ENCODE results near the gene ZC3H7A.
A peak's percentile ranks its signal among the peaks of the same experiment; 100 is the strongest.

ZC3H7A gene

DNA sequence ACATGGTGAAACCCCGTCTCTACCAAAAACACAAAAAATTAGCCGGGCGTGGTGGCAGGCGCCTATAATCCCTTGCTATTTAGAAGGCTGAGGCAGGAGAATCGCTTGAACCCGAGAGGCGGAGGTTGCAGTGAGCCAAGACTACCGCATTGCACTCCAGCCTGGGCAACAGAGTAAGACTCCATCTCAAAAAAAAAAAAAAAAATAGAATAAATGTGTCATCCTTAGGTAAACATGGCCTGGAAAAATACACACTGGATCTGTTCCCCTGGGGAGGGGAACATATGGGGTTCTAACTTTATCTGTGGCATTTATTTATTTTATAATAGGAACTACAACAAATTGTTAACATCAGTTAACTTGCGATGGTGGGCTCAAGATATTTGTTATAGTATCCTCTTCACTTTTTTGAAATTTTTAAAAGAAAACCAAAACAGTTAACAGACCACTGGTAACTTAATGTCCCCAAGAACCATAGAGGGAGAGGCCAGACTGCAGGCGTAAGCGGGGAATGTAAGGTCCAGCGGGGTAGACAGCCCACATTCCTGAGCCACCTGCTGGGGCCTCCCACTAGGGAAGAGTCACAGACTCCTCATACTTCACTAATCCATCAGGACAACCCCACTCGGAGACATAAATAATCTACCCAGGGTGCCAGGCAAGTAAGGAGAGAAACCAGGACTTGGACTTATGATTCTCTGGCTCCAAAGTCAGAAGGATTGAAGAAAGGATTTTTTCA, 41.9 kb downstream of the ZC3H7A start:
- CTCF ChIA-PET, result interaction anchor here (0.6 kb wide), 1 partner anchor 12 kb away, joined by 3 read pairs; no protein-coding TSS in a partner anchor
- TF ChIP-seq L3MBTL2 (conservative IDR thresholded peaks at IDR 0.05) (no peak), ZNF384 (IDR thresholded peaks at IDR 0.05) (0 out of 2 replicates have a peak, but pooled peaks have one; percentile 13), FOXK2 (IDR thresholded peaks at IDR 0.05) (no peak), SUZ12 (IDR thresholded peaks at IDR 0.05) (no peak), ELF4 (IDR thresholded peaks at IDR 0.05) (no peak), CTBP1 (IDR thresholded peaks at IDR 0.05; ENCODE audit: borderline replicate concordance) (no peak), LEF1 (IDR thresholded peaks at IDR 0.05; ENCODE audit: borderline replicate concordance) (no peak), HDGF (IDR thresholded peaks at IDR 0.05; ENCODE audit: borderline replicate concordance) (no peak), FOXM1 (IDR thresholded peaks at IDR 0.05; ENCODE audit: borderline replicate concordance) (no peak)
- DNase-seq (ENCODE audit: extremely low spot score), result no peak
- POLR2A ChIA-PET, result no interaction called here

DNA sequence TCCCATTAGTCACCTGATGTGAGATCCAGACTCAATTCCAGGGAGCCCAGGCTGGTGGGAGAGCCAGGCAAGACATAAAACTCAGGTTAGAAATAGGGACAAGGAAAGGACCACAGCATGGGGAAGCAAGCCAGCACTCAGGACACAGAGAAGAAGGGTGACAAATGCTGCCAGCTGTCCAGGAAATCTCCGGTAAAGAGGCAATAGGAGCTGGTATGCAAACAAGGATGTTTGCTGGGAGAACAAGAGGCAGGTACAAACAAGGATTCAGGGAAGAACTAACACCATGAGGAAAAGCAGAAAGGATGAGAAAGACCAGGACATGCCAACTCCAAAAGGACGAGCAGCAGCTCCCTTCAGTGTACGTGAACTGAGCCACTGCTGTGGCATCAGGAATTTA, 44.2 kb downstream of the ZC3H7A start:
- no peak for TF ChIP-seq LEF1 (IDR thresholded peaks at IDR 0.05; ENCODE audit: borderline replicate concordance)
- no peak for TF ChIP-seq SP1 (IDR thresholded peaks at IDR 0.05)
- no peak for TF ChIP-seq TARDBP (IDR thresholded peaks at IDR 0.05)
- CTCF ChIA-PET, result no interaction called here
- no peak for DNase-seq (ENCODE audit: extremely low spot score)
- POLR2A ChIA-PET, result no interaction called here

DNA sequence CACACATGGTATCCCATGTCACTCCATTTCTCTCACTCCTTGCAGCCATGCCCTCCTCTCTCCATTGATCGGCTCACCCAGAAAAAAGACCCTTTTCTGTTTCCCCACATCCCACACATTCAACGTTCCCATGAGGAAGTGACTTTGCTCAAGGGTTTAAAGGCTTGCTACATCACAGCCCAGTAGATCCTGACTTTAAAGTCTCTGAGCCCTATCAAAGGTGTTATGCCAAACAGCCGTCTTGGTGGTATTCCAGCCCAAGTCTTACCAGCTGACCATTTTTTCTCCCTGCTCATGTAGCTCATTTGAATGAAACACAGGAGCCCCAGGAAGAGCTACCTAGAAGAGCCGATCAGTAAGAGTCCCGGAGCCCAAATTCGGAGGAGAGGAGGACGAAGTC, 47.0 kb downstream of the ZC3H7A start:
- no peak for DNase-seq (ENCODE audit: extremely low spot score)
- ChIA-PET POLR2A (no interaction called here), CTCF (no interaction called here)
- TF ChIP-seq FOXM1 (IDR thresholded peaks at IDR 0.05; ENCODE audit: borderline replicate concordance) (no peak), ELF4 (IDR thresholded peaks at IDR 0.05) (no peak), ZNF384 (IDR thresholded peaks at IDR 0.05) (no peak), TARDBP (IDR thresholded peaks at IDR 0.05) (no peak), LEF1 (IDR thresholded peaks at IDR 0.05; ENCODE audit: borderline replicate concordance) (no peak), L3MBTL2 (conservative IDR thresholded peaks at IDR 0.05) (no peak), FOXK2 (IDR thresholded peaks at IDR 0.05) (no peak), NFRKB (IDR thresholded peaks at IDR 0.05) (no peak), HDGF (IDR thresholded peaks at IDR 0.05; ENCODE audit: borderline replicate concordance) (no peak), ARNT (IDR thresholded peaks at IDR 0.05) (no peak), CTBP1 (IDR thresholded peaks at IDR 0.05; ENCODE audit: borderline replicate concordance) (no peak)

DNA sequence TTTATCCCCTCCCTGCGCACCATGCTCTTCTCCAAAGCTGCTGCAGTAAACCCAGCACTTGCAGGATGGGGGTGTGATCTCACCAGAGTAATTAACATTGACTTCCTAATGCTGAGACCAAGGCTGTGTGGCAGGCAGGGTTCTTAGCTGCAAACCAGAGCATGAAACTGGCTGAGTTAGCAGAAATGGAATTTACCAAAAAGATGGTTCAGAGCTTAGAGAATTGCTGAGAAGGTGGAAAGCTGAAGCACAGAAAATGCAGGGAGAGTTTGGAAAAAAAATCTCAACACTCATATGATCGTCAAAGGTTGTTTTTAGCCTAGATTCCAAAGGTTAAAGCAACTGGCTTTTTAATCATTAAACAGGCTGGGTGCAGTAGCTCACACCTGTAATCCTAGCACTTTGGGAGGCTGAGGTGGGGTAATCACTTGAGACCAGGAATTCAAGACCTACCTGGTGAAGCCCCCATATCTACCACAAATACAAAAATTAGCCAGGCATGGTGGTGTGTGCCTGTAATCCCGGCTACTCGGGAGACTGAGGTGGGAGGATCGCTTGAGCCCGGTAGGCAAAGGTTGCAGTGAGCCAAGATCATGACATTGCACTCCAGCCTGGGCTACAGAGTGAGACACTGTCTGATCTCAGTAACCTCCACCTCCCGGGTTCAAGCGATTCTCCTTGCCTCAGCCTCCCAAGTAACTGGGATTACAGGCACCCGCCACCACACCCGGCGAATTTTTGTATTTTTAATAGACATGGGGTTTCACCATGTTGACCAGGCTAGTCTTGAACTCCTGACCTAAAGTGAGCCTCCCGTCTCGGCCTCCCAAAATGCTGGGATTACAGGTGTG, 48.4 kb downstream of the ZC3H7A start:
- no peak for DNase-seq (ENCODE audit: extremely low spot score)
- ChIA-PET POLR2A (interaction anchor here (1.0 kb wide), 1 partner anchor 49 kb away, joined by 3 read pairs; no protein-coding TSS in a partner anchor), CTCF (no interaction called here)
- TF ChIP-seq SUZ12 (IDR thresholded peaks at IDR 0.05), result no peak

DNA sequence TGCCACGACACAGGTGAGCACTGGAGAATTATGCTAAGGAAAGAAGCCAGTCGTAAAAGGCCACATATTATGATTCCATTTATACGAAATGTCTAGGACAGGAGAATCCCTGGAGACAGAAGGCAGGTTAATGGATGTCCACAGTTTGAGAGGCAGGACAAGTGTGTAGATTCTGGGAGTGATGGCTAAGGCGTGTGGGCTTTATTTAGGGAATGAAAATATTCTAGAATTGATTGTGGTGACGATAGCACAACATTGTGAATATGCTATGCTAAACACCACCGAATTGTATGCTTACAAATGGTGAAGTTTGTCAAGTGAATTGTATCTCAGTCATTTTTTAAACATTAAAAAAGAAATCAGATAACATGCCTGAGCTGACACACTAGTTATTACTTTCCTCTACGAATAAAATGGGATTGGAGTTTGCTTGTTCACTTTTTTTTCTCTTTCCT, 49.1 kb downstream of the ZC3H7A start:
- CTCF ChIA-PET, result no interaction called here
- POLR2A ChIA-PET, result interaction anchor here (1.0 kb wide), 1 partner anchor 49 kb away, joined by 3 read pairs; no protein-coding TSS in a partner anchor
- DNase-seq (ENCODE audit: extremely low spot score), result no peak
- TF ChIP-seq CTBP1 (IDR thresholded peaks at IDR 0.05; ENCODE audit: borderline replicate concordance), result no peak
- TF ChIP-seq ZNF384 (IDR thresholded peaks at IDR 0.05), result no peak
- no peak for TF ChIP-seq LEF1 (IDR thresholded peaks at IDR 0.05; ENCODE audit: borderline replicate concordance)
- no peak for TF ChIP-seq ELF4 (IDR thresholded peaks at IDR 0.05)
- no peak for TF ChIP-seq HDGF (IDR thresholded peaks at IDR 0.05; ENCODE audit: borderline replicate concordance)
- no peak for TF ChIP-seq ARNT (IDR thresholded peaks at IDR 0.05)
- TF ChIP-seq FOXA1 (IDR thresholded peaks at IDR 0.05), result no peak

DNA sequence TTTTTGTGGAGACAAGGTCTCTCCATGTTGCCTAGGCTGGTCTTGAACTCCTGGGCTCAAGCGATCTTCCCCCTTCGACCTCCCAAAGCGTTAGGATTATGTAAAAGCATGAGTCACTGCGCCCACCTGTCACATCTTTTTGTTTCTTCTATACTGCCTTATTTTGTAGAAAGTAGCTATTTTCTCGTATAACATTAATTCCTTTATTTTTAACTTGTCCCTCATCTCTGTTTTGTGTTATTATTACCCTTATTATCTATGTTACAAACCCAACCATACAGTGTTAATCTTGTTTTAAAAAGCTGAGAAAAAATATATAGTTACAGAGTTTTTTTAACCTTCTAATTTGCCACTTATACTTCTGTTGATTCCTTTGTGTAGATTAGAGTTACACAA, 53.0 kb downstream of the ZC3H7A start:
- no peak for DNase-seq (ENCODE audit: extremely low spot score)
- no peak for TF ChIP-seq HDGF (IDR thresholded peaks at IDR 0.05; ENCODE audit: borderline replicate concordance)
- TF ChIP-seq FOXM1 (IDR thresholded peaks at IDR 0.05; ENCODE audit: borderline replicate concordance), result no peak
- no peak for TF ChIP-seq CTBP1 (IDR thresholded peaks at IDR 0.05; ENCODE audit: borderline replicate concordance)
- no peak for TF ChIP-seq ARNT (IDR thresholded peaks at IDR 0.05)
- TF ChIP-seq L3MBTL2 (conservative IDR thresholded peaks at IDR 0.05), result no peak
- no peak for TF ChIP-seq ELF4 (IDR thresholded peaks at IDR 0.05)
- no peak for TF ChIP-seq FOXK2 (IDR thresholded peaks at IDR 0.05)
- TF ChIP-seq ZNF384 (IDR thresholded peaks at IDR 0.05), result no peak
- TF ChIP-seq SUZ12 (IDR thresholded peaks at IDR 0.05), result no peak
- no peak for TF ChIP-seq LEF1 (IDR thresholded peaks at IDR 0.05; ENCODE audit: borderline replicate concordance)
- TF ChIP-seq NFRKB (IDR thresholded peaks at IDR 0.05), result no peak
- TF ChIP-seq FOXA1 (IDR thresholded peaks at IDR 0.05), result no peak
- no peak for TF ChIP-seq SP1 (IDR thresholded peaks at IDR 0.05)
- TF ChIP-seq, protein P1, sequence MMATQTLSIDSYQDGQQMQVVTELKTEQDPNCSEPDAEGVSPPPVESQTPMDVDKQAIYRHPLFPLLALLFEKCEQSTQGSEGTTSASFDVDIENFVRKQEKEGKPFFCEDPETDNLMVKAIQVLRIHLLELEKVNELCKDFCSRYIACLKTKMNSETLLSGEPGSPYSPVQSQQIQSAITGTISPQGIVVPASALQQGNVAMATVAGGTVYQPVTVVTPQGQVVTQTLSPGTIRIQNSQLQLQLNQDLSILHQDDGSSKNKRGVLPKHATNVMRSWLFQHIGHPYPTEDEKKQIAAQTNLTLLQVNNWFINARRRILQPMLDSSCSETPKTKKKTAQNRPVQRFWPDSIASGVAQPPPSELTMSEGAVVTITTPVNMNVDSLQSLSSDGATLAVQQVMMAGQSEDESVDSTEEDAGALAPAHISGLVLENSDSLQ (IDR thresholded peaks at IDR 0.05), result no peak
- no peak for TF ChIP-seq TARDBP (IDR thresholded peaks at IDR 0.05)
- TF ChIP-seq BHLHE40 (IDR thresholded peaks at IDR 0.05; ENCODE audit: borderline replicate concordance), result no peak
- ChIA-PET POLR2A (interaction anchor here (0.6 to 3.2 kb wide), 4 partner anchors 47 to 341 kb away, joined by 3 to 24 read pairs (median 5); partner anchors contain the start of gene ZC3H7A), CTCF (interaction anchor here (1.2 kb wide), 1 partner anchor 53 kb away, joined by 11 read pairs; the partner anchor contains the start of gene ZC3H7A)

Data from HEK293T (cell line).